Peyer's patch (tissue), 4 donors: ENCODE results near the gene NME9.

ENCODE experiments used
- POLR2A ChIP-seq, 2 donors: fragments of 450-650 bp; IDR thresholded peaks; one replicate each; pipeline ENCODE4 v1.5.1; 2017; ENCODE audit warnings: antibody characterized with exemption in 2 of 2, mild to moderate bottlenecking in 2 of 2, moderate library complexity in 2 of 2
- TF ChIP-seq, protein P1 (sequence below), 6 experiments: fragments of 450-650 bp in 4 of 6; fragments of 200-600 bp in 2 of 6; sonication (generic) in 1 of 6; IDR thresholded peaks; one replicate each; pipeline ENCODE4 v1.5.1; 2017 to 2019; ENCODE audit warnings: antibody characterized with exemption in 6 of 6, mild to moderate bottlenecking in 3 of 6, moderate library complexity in 1 of 6

DNA sequence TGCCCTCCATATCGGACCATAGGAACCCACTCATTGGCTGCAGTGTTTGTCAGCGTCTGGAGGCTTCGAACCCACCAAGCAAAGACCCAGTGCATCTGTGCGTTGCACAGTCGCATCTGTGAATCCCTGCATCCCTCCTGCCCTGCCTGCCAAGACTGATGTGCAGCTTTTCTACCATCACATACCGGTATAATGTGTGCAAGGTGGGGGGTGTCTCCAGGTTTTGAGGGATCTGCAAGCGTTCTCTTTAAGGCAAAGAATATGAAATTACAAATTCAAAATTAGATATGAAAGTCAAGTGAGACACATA is 288 bp upstream of the NME9 start:
- TF ChIP-seq, protein P1, sequence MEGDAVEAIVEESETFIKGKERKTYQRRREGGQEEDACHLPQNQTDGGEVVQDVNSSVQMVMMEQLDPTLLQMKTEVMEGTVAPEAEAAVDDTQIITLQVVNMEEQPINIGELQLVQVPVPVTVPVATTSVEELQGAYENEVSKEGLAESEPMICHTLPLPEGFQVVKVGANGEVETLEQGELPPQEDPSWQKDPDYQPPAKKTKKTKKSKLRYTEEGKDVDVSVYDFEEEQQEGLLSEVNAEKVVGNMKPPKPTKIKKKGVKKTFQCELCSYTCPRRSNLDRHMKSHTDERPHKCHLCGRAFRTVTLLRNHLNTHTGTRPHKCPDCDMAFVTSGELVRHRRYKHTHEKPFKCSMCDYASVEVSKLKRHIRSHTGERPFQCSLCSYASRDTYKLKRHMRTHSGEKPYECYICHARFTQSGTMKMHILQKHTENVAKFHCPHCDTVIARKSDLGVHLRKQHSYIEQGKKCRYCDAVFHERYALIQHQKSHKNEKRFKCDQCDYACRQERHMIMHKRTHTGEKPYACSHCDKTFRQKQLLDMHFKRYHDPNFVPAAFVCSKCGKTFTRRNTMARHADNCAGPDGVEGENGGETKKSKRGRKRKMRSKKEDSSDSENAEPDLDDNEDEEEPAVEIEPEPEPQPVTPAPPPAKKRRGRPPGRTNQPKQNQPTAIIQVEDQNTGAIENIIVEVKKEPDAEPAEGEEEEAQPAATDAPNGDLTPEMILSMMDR (IDR thresholded peaks at IDR 0.05), result no peak
- TF ChIP-seq POLR2A (IDR thresholded peaks at IDR 0.05), result no peak
